GM06990 (cell line): ENCODE results near the gene SLC16A6.

ENCODE experiments used
- DNase-seq: peaks from one replicate; pipeline ENCODE4 v3.0.0-alpha.2; 2011; ENCODE audit not compliant: insufficient read length; ENCODE audit errors: extremely low read depth
- H3K27me3 ChIP-seq: replicated peaks from 2 replicates; pipeline ENCODE4 v1.6.0; 2011; ENCODE audit warnings: low read length; ENCODE audit not compliant: control insufficient read depth, insufficient read depth
- H3K36me3 ChIP-seq: 2 replicates; pipeline ENCODE4 v1.5.1; 2011; ENCODE audit warnings: low read length; ENCODE audit not compliant: control insufficient read depth, insufficient read depth
- H3K4me3 ChIP-seq: replicated peaks from 2 replicates; pipeline ENCODE4 v1.5.1; 2011; ENCODE audit warnings: low read depth, mild to moderate bottlenecking, control low read depth, low read length
- TF ChIP-seq, protein P1 (sequence below): IDR thresholded peaks from 2 replicates; pipeline ENCODE4 v1.5.1; 2011; ENCODE audit warnings: low read length, control low read depth, mild to moderate bottlenecking, inconsistent platforms; ENCODE audit not compliant: insufficient read depth, poor library complexity, severe bottlenecking

The SLC16A6 gene

GRCh38 chr17:68294196-68294555, 3.2 kb upstream of the SLC16A6 start:
- DNase-seq, result no peak
- H3K36me3 ChIP-seq, result no peaks in the 10 kb centered on the region
- H3K4me3 ChIP-seq, result no peak overlapping the region
- H3K27me3 ChIP-seq, result no peaks in the 10 kb centered on the region
- TF ChIP-seq, protein P1, sequence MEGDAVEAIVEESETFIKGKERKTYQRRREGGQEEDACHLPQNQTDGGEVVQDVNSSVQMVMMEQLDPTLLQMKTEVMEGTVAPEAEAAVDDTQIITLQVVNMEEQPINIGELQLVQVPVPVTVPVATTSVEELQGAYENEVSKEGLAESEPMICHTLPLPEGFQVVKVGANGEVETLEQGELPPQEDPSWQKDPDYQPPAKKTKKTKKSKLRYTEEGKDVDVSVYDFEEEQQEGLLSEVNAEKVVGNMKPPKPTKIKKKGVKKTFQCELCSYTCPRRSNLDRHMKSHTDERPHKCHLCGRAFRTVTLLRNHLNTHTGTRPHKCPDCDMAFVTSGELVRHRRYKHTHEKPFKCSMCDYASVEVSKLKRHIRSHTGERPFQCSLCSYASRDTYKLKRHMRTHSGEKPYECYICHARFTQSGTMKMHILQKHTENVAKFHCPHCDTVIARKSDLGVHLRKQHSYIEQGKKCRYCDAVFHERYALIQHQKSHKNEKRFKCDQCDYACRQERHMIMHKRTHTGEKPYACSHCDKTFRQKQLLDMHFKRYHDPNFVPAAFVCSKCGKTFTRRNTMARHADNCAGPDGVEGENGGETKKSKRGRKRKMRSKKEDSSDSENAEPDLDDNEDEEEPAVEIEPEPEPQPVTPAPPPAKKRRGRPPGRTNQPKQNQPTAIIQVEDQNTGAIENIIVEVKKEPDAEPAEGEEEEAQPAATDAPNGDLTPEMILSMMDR, result no peak

GRCh38 chr17:68293490-68294195, 2.7 kb upstream of the SLC16A6 start:
- no peak for DNase-seq
- no peaks in the 10 kb centered on the region for H3K27me3 ChIP-seq
- H3K4me3 ChIP-seq, result no peak overlapping the region
- no peaks in the 10 kb centered on the region for H3K36me3 ChIP-seq
- TF ChIP-seq, protein P1, result no peak

DNA sequence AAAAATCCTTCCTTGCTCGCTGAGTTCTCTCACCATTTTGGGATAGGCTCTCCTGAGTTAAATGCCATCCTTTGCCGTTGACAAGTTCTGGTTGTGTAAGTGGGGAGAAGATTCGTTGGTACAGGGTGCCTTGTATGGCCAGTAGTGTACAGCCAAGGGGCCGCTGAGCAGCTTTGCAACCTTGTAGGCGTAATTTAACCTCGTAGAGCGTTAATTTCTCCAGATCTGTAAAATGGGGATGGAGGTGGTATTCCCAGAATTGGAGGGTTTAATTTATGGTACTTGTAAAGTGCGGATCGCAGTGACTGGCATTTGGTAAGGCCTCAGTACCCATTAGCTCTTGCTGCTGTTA, 1.7 kb upstream of the SLC16A6 start:
- H3K27me3 ChIP-seq, result no peaks in the 10 kb centered on the region
- peak overlapping the region; percentile 88 for H3K4me3 ChIP-seq
- TF ChIP-seq, protein P1, result no peak
- H3K36me3 ChIP-seq, result no peaks in the 10 kb centered on the region
- DNase-seq, result no peak

- TF ChIP-seq, protein P1, result peak; percentile 18
- peak overlapping the region; percentile 88 for H3K4me3 ChIP-seq
Observed at GRCh38 chr17:68291836-68292688, 1.1 kb upstream of the SLC16A6 start.

GRCh38 chr17:68290268-68290954, 516 bp downstream of the SLC16A6 start:
- no peaks in the 10 kb centered on the region for H3K27me3 ChIP-seq

More at GRCh38 chr17:68291836-68292688, 1.1 kb upstream of the SLC16A6 start:
- DNase-seq, result peak; percentile 97
- Histone ChIP-seq H3K36me3 (no peaks in the 10 kb centered on the region), H3K27me3 (no peaks in the 10 kb centered on the region)

More at GRCh38 chr17:68290268-68290954, 516 bp downstream of the SLC16A6 start:
- Histone ChIP-seq H3K36me3 (no peaks in the 10 kb centered on the region), H3K4me3 (peak overlapping the region; percentile 88)
- DNase-seq, result peak; percentile 76
- TF ChIP-seq, protein P1, result no peak
